ENCODE measurements around the gene DIS3. TPM values are rescaled to one million over a fixed set of nuclear protein-coding genes. Genes with fewer than 3 reads are reported as not detected.

Gene DIS3, protein sequence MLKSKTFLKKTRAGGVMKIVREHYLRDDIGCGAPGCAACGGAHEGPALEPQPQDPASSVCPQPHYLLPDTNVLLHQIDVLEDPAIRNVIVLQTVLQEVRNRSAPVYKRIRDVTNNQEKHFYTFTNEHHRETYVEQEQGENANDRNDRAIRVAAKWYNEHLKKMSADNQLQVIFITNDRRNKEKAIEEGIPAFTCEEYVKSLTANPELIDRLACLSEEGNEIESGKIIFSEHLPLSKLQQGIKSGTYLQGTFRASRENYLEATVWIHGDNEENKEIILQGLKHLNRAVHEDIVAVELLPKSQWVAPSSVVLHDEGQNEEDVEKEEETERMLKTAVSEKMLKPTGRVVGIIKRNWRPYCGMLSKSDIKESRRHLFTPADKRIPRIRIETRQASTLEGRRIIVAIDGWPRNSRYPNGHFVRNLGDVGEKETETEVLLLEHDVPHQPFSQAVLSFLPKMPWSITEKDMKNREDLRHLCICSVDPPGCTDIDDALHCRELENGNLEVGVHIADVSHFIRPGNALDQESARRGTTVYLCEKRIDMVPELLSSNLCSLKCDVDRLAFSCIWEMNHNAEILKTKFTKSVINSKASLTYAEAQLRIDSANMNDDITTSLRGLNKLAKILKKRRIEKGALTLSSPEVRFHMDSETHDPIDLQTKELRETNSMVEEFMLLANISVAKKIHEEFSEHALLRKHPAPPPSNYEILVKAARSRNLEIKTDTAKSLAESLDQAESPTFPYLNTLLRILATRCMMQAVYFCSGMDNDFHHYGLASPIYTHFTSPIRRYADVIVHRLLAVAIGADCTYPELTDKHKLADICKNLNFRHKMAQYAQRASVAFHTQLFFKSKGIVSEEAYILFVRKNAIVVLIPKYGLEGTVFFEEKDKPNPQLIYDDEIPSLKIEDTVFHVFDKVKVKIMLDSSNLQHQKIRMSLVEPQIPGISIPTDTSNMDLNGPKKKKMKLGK
- 28.4 and 56.0 TPM in 2 replicates for total RNA-seq

DNA sequence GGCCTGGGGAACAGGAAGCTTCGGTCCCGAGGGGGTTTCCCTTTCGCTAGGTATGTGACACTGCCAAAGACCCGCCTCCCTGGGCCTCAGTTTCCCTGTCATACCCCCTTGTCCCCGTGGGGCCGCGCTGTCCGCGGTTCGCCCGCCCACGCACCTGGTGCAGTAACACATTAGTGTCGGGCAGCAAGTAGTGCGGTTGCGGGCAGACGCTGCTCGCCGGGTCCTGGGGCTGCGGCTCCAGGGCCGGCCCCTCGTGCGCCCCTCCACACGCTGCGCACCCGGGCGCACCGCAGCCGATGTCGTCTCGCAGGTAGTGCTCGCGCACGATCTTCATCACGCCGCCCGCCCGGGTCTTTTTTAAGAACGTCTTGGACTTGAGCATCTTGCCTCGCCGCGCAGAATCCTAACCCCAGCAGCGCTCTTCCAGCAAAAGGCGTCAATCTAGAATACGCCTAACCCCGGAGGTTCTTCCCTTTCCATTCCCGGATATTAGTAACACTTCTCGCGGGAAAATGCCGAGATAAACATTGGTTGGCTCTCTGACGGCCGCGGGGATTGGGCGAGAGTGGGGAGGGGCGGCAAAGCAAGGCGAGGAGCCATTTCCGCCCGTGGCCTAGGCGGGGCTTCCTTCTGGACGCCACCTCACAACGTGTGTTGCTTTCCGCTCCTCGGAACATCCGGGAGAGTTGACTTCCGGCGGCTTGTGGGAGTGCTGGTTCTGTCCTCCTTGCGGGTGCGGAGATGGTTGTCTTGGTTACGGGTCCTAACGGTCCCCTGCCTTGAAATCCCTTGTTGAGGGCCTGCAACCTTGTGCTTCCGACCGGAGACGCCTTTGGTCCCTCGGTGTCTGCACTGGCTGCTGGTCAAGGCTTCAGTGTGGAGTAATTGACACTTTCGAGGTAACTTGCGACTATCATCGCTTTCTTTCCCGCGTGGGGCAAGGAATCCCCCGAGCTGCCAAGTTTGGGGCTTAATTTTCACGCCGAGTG lies at the start of gene DIS3, which contains the start of gene PIBF1:
TSS of gene DIS3 (minus strand) at position 450 of the 989 bp plus-strand sequence. CDS start at position 382, 68 bp downstream.
TSS of gene PIBF1 (plus strand) at position 683 of the 989 bp plus-strand sequence. CDS start 1,337 bp downstream, outside the sequence.

DNA sequence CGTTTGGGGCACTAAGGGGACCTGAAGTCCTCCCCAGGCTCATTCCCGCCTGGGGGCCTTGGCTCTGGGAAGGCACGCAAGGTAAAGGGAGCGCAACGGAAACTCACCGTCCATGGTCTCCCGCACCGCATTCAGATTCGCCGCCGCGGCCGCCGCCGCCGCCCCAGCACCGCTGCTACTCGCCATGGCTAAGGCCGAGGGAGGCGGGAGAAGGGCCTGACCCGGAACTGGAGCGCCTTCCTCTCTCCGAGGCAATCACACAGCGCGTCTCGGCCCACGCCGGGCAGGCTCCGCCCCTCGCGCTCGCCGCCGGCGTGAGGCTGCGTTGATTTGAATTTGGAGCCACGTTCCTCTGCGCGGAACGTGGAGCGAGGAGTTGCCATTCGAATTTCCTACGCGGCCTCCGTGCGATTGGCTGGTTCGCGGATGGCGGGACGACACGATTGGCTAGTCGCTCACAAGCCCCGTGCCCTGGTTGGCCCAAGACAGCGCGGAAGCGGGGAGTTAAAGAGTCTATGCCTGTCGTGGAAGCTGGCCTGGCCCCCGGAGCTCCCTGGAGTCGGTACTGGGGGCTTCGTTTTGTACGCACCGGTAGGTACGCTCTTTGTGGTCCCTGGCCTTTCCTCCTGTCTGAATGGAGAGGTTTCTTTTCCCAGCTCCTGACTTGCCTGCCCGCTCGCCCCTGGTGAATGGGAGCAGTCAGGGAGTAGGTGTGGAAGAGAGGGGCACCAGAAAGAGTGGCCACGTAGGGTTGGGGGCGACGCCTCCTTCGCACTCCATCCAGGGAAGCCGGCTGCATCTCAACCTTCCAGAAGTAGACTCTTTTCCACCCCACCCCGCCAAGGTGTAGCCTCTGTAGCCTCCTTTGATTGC lies 54.0 kb downstream of the DIS3 start, which contains the start of the genes BORA and MZT1:
TSS of gene BORA (plus strand) at position 507 of the 873 bp plus-strand sequence. CDS start 1,018 bp downstream, outside the sequence.
TSS of gene MZT1 (minus strand) at position 213 of the 873 bp plus-strand sequence. CDS start at position 186, 27 bp downstream.

Other genes starting within 250 kb of the DIS3 start
- gene MZT1, start 54.3 kb downstream of the DIS3 start, total RNA-seq = 8.4 and 14.7 TPM in 2 replicates
- 2.9 and 3.8 TPM in 2 replicates for gene BORA, start 54.0 kb downstream of the DIS3 start, total RNA-seq
- gene PIBF1, start 233 bp upstream of the DIS3 start, total RNA-seq = 20.2 and 26.0 TPM in 2 replicates